ENCODE measurements around the gene HSPB9.

- TF ChIP-seq CTCF (IDR thresholded peaks at IDR 0.05) (no peak), POLR2A (IDR thresholded peaks at IDR 0.05) (no peak)
Measured at GRCh38 chr17:42118126-42118510, 4.5 kb upstream of the HSPB9 start.
